ENCODE results near the gene TRIP11.

TRIP11 gene

DNA sequence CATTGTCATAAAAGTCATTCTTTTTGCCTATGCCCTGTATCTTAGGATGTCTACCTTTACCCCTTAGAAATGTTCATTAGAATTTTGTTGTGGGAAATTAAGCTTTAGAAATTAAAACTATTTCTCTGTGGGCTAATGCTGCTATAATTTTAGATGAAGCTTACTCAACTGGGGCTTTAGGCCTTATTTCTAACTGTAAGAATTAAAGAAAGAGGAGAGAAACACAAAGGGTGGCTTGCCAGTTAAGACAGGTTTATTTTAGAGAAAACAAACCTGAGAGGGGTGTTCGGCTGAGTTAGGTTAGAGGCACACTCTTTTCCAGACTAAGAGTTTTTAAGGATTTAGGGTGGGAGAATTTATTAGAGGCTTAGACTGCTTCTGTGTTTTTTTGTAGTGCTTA lies 6.4 kb downstream of the TRIP11 start:
- DNase-seq (ENCODE audit: low read depth): no peak
- TF ChIP-seq CTCF (conservative IDR thresholded peaks at IDR 0.05; ENCODE audit: low read depth, low read length): no peak

DNA sequence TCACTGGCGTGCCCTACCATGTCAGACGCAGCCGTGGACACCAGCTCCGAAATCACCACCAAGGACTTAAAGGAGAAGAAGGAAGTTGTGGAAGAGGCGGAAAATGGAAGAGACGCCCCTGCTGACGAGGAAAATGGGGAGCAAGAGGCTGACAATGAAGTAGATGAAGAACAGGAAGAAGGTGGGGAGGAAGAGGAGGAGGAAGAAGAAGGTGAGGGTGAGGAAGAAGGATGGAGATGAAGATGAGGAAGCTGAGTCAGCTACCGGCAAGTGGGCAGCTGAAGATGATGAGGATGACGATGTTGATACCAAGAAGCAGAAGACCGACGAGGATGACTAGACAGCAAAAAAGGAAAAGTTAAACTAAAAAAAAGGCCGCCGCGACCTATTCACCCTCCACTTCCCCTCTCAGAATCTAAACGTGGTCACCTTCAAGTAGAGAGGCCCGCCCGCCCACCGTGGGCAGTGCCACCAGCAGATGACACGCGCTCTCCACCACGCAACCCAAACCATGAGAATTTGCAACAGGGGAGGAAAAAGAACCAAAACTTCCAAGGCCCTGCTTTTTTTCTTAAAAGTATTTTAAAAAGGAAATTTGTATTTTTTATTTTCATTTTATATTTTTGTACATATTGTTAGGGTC lies 13.2 kb downstream of the TRIP11 start:
- no peak overlapping the region for H3K4me3 ChIP-seq (ENCODE audit: low read depth, low read length)
- TF ChIP-seq CTCF (conservative IDR thresholded peaks at IDR 0.05; ENCODE audit: low read depth, low read length): no peak
- no peak for DNase-seq (ENCODE audit: low read depth)

More for the DNA sequence above, 6.4 kb downstream of the TRIP11 start:
- no peak overlapping the region for H3K4me3 ChIP-seq (ENCODE audit: low read depth, low read length)

GRCh38 chr14:92022036-92022435 lies 17.8 kb downstream of the TRIP11 start:
- DNase-seq (ENCODE audit: low read depth): peak; percentile 48

GRCh38 chr14:92021523-92021922 lies 18.3 kb downstream of the TRIP11 start:
- DNase-seq (ENCODE audit: low read depth): peak; percentile 28
- no peak overlapping the region for H3K4me3 ChIP-seq (ENCODE audit: low read depth, low read length)
- no peak for TF ChIP-seq CTCF (conservative IDR thresholded peaks at IDR 0.05; ENCODE audit: low read depth, low read length)

More at GRCh38 chr14:92022036-92022435, 17.8 kb downstream of the TRIP11 start:
- no peak for TF ChIP-seq CTCF (conservative IDR thresholded peaks at IDR 0.05; ENCODE audit: low read depth, low read length)
- no peak overlapping the region for H3K4me3 ChIP-seq (ENCODE audit: low read depth, low read length)

DNA sequence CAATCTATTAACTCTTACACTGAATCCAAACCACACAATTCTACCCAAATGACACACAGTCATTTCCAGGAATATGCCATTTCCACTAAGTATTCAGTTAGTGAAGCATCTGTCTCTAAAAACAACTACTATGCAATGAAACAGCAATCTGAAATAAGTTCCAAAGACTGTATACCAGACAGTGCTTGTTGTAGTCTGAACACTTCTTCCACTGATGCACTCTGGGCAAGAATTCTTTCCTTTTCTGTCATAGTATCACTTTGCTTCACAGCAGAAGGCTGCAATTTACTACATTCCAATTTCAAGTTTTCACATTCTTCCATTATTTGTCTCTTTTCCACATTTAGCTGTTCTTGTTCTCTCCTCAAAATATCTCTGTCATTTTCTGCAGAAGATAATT lies 25.8 kb downstream of the TRIP11 start:
- no peak overlapping the region for H3K4me3 ChIP-seq (ENCODE audit: low read depth, low read length)
- no peak for DNase-seq (ENCODE audit: low read depth)

DNA sequence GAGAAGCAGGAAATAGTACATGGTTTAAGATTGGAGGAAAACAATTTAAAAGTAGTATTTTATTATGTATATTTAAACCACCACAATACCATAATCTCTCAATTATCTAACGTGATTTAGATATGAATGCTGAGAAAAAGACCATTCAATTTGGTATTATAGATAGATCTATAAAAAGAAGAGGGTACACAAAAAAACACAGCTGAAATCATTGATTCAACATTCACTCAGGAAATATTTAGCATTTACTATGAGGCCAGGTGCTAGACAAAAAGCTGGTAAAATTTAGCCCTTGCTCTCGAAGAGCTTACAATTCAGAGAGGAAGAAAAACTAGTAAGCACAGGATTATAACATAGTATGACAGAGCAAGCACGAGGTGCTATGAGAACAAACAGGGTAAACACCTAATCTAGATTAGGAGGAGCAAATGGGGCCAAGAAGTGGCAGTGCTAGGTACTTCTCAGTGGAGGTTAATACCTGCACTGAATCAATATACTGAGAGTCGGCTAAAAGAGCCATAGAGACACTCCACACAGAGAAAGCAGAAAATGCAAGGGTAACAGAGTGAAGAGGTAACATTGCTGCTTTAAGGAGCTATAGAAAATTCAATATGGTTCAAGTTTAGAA lies 27.6 kb downstream of the TRIP11 start:
- DNase-seq (ENCODE audit: low read depth): no peak
- TF ChIP-seq CTCF (conservative IDR thresholded peaks at IDR 0.05; ENCODE audit: low read depth, low read length): no peak
- H3K4me3 ChIP-seq (ENCODE audit: low read depth, low read length): no peak overlapping the region

More for the DNA sequence above, 25.8 kb downstream of the TRIP11 start:
- no peak for TF ChIP-seq CTCF (conservative IDR thresholded peaks at IDR 0.05; ENCODE audit: low read depth, low read length)

DNA sequence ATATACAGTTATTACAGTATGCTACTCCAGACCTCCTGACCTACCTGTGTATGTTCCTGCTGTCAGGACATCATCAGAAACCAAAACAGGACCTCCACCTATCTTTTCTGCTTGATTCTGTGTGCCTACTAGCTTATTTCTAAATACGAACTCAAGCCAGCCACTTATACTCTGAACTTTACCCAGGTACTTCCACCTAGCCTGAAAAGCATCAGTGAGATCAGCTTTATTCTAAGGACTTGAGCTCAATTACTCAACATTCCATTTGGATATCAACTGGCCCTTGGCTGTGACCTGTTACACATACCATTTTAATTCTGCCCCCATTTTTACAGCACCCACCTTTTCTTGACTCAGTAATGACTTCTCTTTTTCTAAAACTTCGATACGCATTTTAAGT lies 29.2 kb downstream of the TRIP11 start:
- DNase-seq (ENCODE audit: low read depth): no peak
- no peak for TF ChIP-seq CTCF (conservative IDR thresholded peaks at IDR 0.05; ENCODE audit: low read depth, low read length)
- no peak overlapping the region for H3K4me3 ChIP-seq (ENCODE audit: low read depth, low read length)
